Measurements from ENCODE around the gene CYB5D1. TPM values are rescaled to one million over a fixed set of nuclear protein-coding genes. Genes with fewer than 3 reads are reported as not detected.
A peak's percentile ranks its signal among the peaks of the same experiment; 100 is the strongest.
"Not testable (repeated sequence)": the region's sequence is repeated elsewhere in the genome, so short reads cannot be mapped to it uniquely, and the experiment has no call there.

Gene CYB5D1
- polyA plus RNA-seq, 1 donor from 2014 or later: 30.4 TPM

GRCh38 chr17:7862692-7863437 is 5.1 kb downstream of the CYB5D1 start:
- Histone ChIP-seq H3F3A (ENCODE audit: insufficient read depth, low read length, poor library complexity, severe bottlenecking) (peaks cover 9% of the 10 kb centered on the region), H3K9ac (ENCODE audit: low read length) (no peak overlapping the region), H4K20me1 (ENCODE audit: insufficient read depth) (no peaks in the 10 kb centered on the region), H3K4me2 (ENCODE audit: low read length) (no peak overlapping the region), H3K4me3 (ENCODE audit: low read length) (no peak overlapping the region), H3K27me3 (ENCODE audit: insufficient read depth, low read depth, low read length) (no peaks in the 10 kb centered on the region), H2AFZ (ENCODE audit: low read depth, low read length) (no peak overlapping the region), H3K36me3 (ENCODE audit: insufficient read depth, low read length) (no peaks in the 10 kb centered on the region), H3K9me2 (ENCODE audit: insufficient read depth, low read length) (no peaks in the 10 kb centered on the region), H3K9me3 (ENCODE audit: low read length) (no peaks in the 10 kb centered on the region), H3K79me2 (replicated peaks; ENCODE audit: insufficient read depth, low read length) (peaks cover 18% of the 10 kb centered on the region), H3K27ac (ENCODE audit: low read length) (no peak overlapping the region)
- TF ChIP-seq EP300 (conservative IDR thresholded peaks at IDR 0.05; ENCODE audit: poor library complexity, severe bottlenecking) (no peak), EZH2 (IDR thresholded peaks at IDR 0.05; ENCODE audit: borderline replicate concordance, insufficient read depth, low read length, poor library complexity, severe bottlenecking) (no peak), SMC3 (conservative IDR thresholded peaks at IDR 0.05; ENCODE audit: poor library complexity) (peak; percentile 96), RAD21 (conservative IDR thresholded peaks at IDR 0.05) (peak; percentile 88), MXI1 (conservative IDR thresholded peaks at IDR 0.05; ENCODE audit: poor library complexity, severe bottlenecking) (no peak), CTCF (IDR thresholded peaks at IDR 0.05; ENCODE audit: poor library complexity, severe bottlenecking) (peak; percentile 85), TAF1 (IDR thresholded peaks at IDR 0.05; ENCODE audit: low read depth) (no peak), REST (IDR thresholded peaks at IDR 0.05; ENCODE audit: borderline replicate concordance) (peak; percentile 22), POLR2AphosphoS5 (IDR thresholded peaks at IDR 0.05) (no peak)

DNA sequence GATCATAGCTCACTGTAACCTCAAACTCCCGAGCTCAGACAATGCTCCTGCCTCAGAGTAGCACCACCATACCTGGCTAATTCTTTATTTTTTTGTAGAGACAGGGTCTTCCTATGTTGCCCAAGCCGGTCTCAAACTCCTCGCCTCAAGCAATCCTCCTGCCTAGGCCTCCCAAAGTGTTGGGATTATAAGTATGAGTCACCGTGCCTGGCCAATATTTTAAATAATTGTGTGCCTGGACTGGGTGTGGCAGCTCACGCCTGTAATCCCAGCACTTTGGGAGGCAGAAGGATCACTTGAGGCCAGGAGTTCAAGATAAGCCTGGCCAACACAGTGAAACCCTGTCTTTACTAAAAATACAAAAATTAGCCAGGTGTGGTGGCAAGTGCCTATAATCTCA is 6.6 kb downstream of the CYB5D1 start:
- H3K9me2 ChIP-seq (ENCODE audit: insufficient read depth, low read length); H3K9ac ChIP-seq (ENCODE audit: low read length); H2AFZ ChIP-seq (ENCODE audit: low read depth, low read length); H3K27ac ChIP-seq (ENCODE audit: low read length); H3K4me3 ChIP-seq (ENCODE audit: low read length); H3K27me3 ChIP-seq (ENCODE audit: insufficient read depth, low read depth, low read length); H3K9me3 ChIP-seq (ENCODE audit: low read length); H4K20me1 ChIP-seq (ENCODE audit: insufficient read depth); H3F3A ChIP-seq (ENCODE audit: insufficient read depth, low read length, poor library complexity, severe bottlenecking); H3K4me2 ChIP-seq (ENCODE audit: low read length); H3K36me3 ChIP-seq (ENCODE audit: insufficient read depth, low read length): not testable (repeated sequence)
- peaks cover 13% of the 10 kb centered on the region for H3K79me2 ChIP-seq (replicated peaks; ENCODE audit: insufficient read depth, low read length)

All from neural cell (in vitro differentiated cells).